GM12878 (cell line): ENCODE results near the gene IL1B.

Source experiments
- CTCF ChIP-seq, 3 experiments: IDR thresholded peaks in 2 of 3; conservative IDR thresholded peaks in 1 of 3; 2 replicates each; pipeline ENCODE4 v1.5.1; 2011; ENCODE audit warnings: low read depth in 3 of 3, low read length in 3 of 3, mild to moderate bottlenecking in 3 of 3, control low read depth in 2 of 3, moderate library complexity in 2 of 3, inconsistent platforms in 1 of 3, mixed read lengths in 1 of 3; ENCODE audit not compliant: control insufficient read depth in 2 of 3, insufficient read depth in 1 of 3; ENCODE audit errors: extremely low read depth in 1 of 3
- EP300 ChIP-seq, 2 experiments: fragments of 150-350 bp in 1 of 2; IDR thresholded peaks; 2 replicates each; pipeline ENCODE4 v1.6.1; 2011 to 2012; ENCODE audit warnings: low read depth in 2 of 2, low read length in 2 of 2, borderline replicate concordance in 1 of 2, improper control_type of control experiment in 1 of 2, inconsistent platforms in 1 of 2; ENCODE audit not compliant: control insufficient read depth in 1 of 2
- EZH2 ChIP-seq: IDR thresholded peaks from 2 replicates; pipeline ENCODE4 v1.6.1; 2012; ENCODE audit warnings: low read depth, mild to moderate bottlenecking, control low read depth, inconsistent platforms, low read length, borderline replicate concordance; ENCODE audit not compliant: control insufficient read depth
- GABPA ChIP-seq: IDR thresholded peaks from 2 replicates; pipeline ENCODE4 v1.6.1; 2014; ENCODE audit warnings: antibody characterized with exemption, low read depth, mild to moderate bottlenecking, inconsistent platforms
- HCFC1 ChIP-seq: fragments of 150-350 bp; IDR thresholded peaks from 2 replicates; pipeline ENCODE4 v1.6.1; 2014; ENCODE audit warnings: low read length
- NR2F1 ChIP-seq: fragments of 450-650 bp; conservative IDR thresholded peaks from 2 replicates; pipeline ENCODE4 v1.6.1; 2017; ENCODE audit warnings: mild to moderate bottlenecking
- POLR2A ChIP-seq: IDR thresholded peaks from 2 replicates; pipeline ENCODE4 v1.6.1; 2011; ENCODE audit warnings: low read depth, mild to moderate bottlenecking, low read length
- PRDM15 ChIP-seq: fragments of 450-650 bp; formaldehyde crosslinking; IDR thresholded peaks from 2 replicates; pipeline ENCODE4 v1.4.0; 2020; ENCODE audit warnings: mild to moderate bottlenecking, moderate library complexity
- RBBP5 ChIP-seq: fragments of 200-600 bp; sonication (generic); conservative IDR thresholded peaks from 2 replicates; pipeline ENCODE4 v1.6.1; 2016
- RFX5 ChIP-seq: IDR thresholded peaks from 2 replicates; pipeline ENCODE4 v1.6.1; 2011; ENCODE audit warnings: low read depth, low read length, improper control_type of control experiment
- SMC3 ChIP-seq: IDR thresholded peaks from 2 replicates; pipeline ENCODE4 v1.6.1; 2011; ENCODE audit warnings: low read length, improper control_type of control experiment, borderline replicate concordance
- STAT1 ChIP-seq: fragments of 450-650 bp; conservative IDR thresholded peaks from 2 replicates; pipeline ENCODE4 v1.6.1; 2014; ENCODE audit warnings: antibody characterized with exemption, mild to moderate bottlenecking
- TARDBP ChIP-seq: IDR thresholded peaks from 2 replicates; pipeline ENCODE4 v1.6.1; 2016; ENCODE audit warnings: borderline replicate concordance
- ZNF274 ChIP-seq: IDR thresholded peaks from one replicate; pipeline ENCODE4 v1.8.0; 2011; ENCODE audit not compliant: insufficient read length, insufficient read depth

- TF ChIP-seq CTCF (IDR thresholded peaks at IDR 0.05 in 2 of 3, conservative IDR thresholded peaks at IDR 0.05 in 1 of 3; ENCODE audit: control insufficient read depth in 2 of 3, extremely low read depth in 1 of 3, insufficient read depth in 1 of 3, low read depth in 3 of 3, low read length in 3 of 3): no peak
- TF ChIP-seq STAT1: no peak
- no peak for TF ChIP-seq HCFC1
- no peak for TF ChIP-seq NR2F1
- no peak for TF ChIP-seq ZNF274
- no peak for TF ChIP-seq RFX5
- no peak for TF ChIP-seq POLR2A
- no peak for TF ChIP-seq TARDBP
- TF ChIP-seq PRDM15 (CRISPR knock-in tag): no peak
- no peak for TF ChIP-seq SMC3
- TF ChIP-seq EZH2: no peak
- no peak for TF ChIP-seq EP300 (IDR thresholded peaks at IDR 0.05; ENCODE audit: borderline replicate concordance in 1 of 2, control insufficient read depth in 1 of 2, low read depth in 2 of 2, low read length in 2 of 2)
- TF ChIP-seq GABPA: no peak
- no peak for TF ChIP-seq RBBP5
Observed at GRCh38 chr2:112880091-112880531, 43.5 kb upstream of the IL1B start.
